Brain pericyte (primary cell): Measurements from ENCODE around the gene BATF.

Source experiments
- DNase-seq: peaks from one replicate; pipeline ENCODE4 v3.0.0-alpha.2; 2012; ENCODE audit warnings: low read depth, low spot score

Gene BATF

GRCh38 chr14:75499084-75499875 lies 23.0 kb upstream of the BATF start:
- no peak for DNase-seq

GRCh38 chr14:75501080-75501479 lies 21.2 kb upstream of the BATF start:
- DNase-seq = no peak

GRCh38 chr14:75504411-75504810 lies 17.9 kb upstream of the BATF start:
- no peak for DNase-seq

- DNase-seq = no peak
Measured at GRCh38 chr14:75506930-75507329, 15.3 kb upstream of the BATF start.

GRCh38 chr14:75510547-75510946 lies 11.7 kb upstream of the BATF start:
- DNase-seq = no peak

GRCh38 chr14:75511201-75511600 lies 11.1 kb upstream of the BATF start:
- no peak for DNase-seq

GRCh38 chr14:75513911-75514672 lies 8.2 kb upstream of the BATF start:
- DNase-seq = no peak

- no peak for DNase-seq
Measured at GRCh38 chr14:75514673-75515628, 7.3 kb upstream of the BATF start.

- DNase-seq = no peak
Measured at GRCh38 chr14:75515629-75515996, 6.7 kb upstream of the BATF start.

- no peak for DNase-seq
Measured at GRCh38 chr14:75518625-75519024, 3.6 kb upstream of the BATF start.

GRCh38 chr14:75519394-75519793 lies 2.9 kb upstream of the BATF start:
- no peak for DNase-seq

GRCh38 chr14:75519826-75520728 lies 2.2 kb upstream of the BATF start:
- no peak for DNase-seq

- DNase-seq = no peak
Measured at GRCh38 chr14:75520852-75521251, 1.4 kb upstream of the BATF start.

GRCh38 chr14:75521415-75522199 lies 662 bp upstream of the BATF start:
- DNase-seq = no peak

- DNase-seq = no peak
Measured at GRCh38 chr14:75522983-75523318, 682 bp downstream of the BATF start.

- no peak for DNase-seq
Measured at GRCh38 chr14:75523771-75524171, 1.5 kb downstream of the BATF start.

- DNase-seq = no peak
Measured at GRCh38 chr14:75525969-75526368, 3.7 kb downstream of the BATF start.

- DNase-seq = no peak
Measured at GRCh38 chr14:75527449-75528163, 5.3 kb downstream of the BATF start.

- no peak for DNase-seq
Measured at GRCh38 chr14:75531256-75531655, 9.0 kb downstream of the BATF start.
